SK-N-SH (cell line): ENCODE measurements around the gene NARS2. TPM values are rescaled to one million over a fixed set of nuclear protein-coding genes. Genes with fewer than 3 reads are reported as not detected.
"Not testable (repeated sequence)": the region's sequence is repeated elsewhere in the genome, so short reads cannot be mapped to it uniquely, and the experiment has no call there.

Experiments
- CTCF ChIA-PET: fragments of 300-600, 350-600 bp; formaldehyde crosslinking; extraction: SDS; loops from one replicate; lab custom pipeline; 2021; lab: Yijun Ruan, JAX
- POLR2A ChIA-PET: fragments of 350-600 bp; sonication (Branson Sonifier 250); formaldehyde crosslinking; extraction: SDS; loops from one replicate; lab custom pipeline; 2020; ENCODE audit warnings: antibody characterized with exemption, inconsistent platforms; lab: Yijun Ruan, JAX
- DNase-seq: peaks from one replicate; pipeline ENCODE4 v3.0.0; 2012
- H2AFZ ChIP-seq: fragments of 200-600 bp; sonication (generic); 2 replicates; pipeline ENCODE4 v1.8.1; 2016; ENCODE audit warnings: antibody characterized with exemption, mild to moderate bottlenecking, low read depth
- H3F3A ChIP-seq: fragments of 200-600 bp; sonication (generic); replicated peaks from 2 replicates; pipeline ENCODE3; 2016; ENCODE audit warnings: antibody characterized with exemption, mild to moderate bottlenecking; ENCODE audit not compliant: insufficient read depth
- H3K27ac ChIP-seq, 2 experiments: fragments of 200-500 bp in 1 of 2; fragments of 200-600 bp in 1 of 2; sonication (Bioruptor generic) in 1 of 2; sonication (generic), shearing (Covaris generic) in 1 of 2; 2 replicates each; pipeline versions ENCODE4 v1.5.1 to v1.6.1; 2014 to 2016; ENCODE audit warnings: low read depth in 2 of 2, inconsistent platforms in 1 of 2, low read length in 1 of 2, mild to moderate bottlenecking in 1 of 2, mixed read lengths in 1 of 2
- H3K27me3 ChIP-seq: fragments of 200-600 bp; sonication (generic), shearing (Covaris generic); 2 replicates; pipeline ENCODE4 v1.6.1; 2016; ENCODE audit warnings: mixed run types; ENCODE audit not compliant: insufficient read depth
- H3K36me3 ChIP-seq, 2 experiments: fragments of 200-500 bp in 1 of 2; fragments of 200-600 bp in 1 of 2; sonication (Bioruptor generic) in 1 of 2; sonication (generic) in 1 of 2; replicated peaks in 1 of 2; 2 replicates each; pipeline versions ENCODE3 to v1.5.1; 2014 to 2016; ENCODE audit warnings: low read length in 1 of 2, mild to moderate bottlenecking in 1 of 2; ENCODE audit not compliant: insufficient read depth in 2 of 2, control insufficient read depth in 1 of 2
- H3K4me1 ChIP-seq, 2 experiments: fragments of 200-500 bp in 1 of 2; fragments of 200-600 bp in 1 of 2; sonication (Bioruptor generic) in 1 of 2; sonication (generic), shearing (Covaris generic) in 1 of 2; 2 replicates each; pipeline versions ENCODE4 v1.5.1 to v1.6.1; 2014 to 2016; ENCODE audit warnings: low read depth in 1 of 2, low read length in 1 of 2, mixed run types in 1 of 2; ENCODE audit not compliant: insufficient read depth in 2 of 2, control insufficient read depth in 1 of 2
- H3K4me2 ChIP-seq: fragments of 200-600 bp; sonication (generic), shearing (Covaris generic); 2 replicates; pipeline ENCODE4 v1.6.1; 2017; ENCODE audit warnings: mixed run types
- H3K4me3 ChIP-seq, 2 experiments: fragments of 200-500 bp in 1 of 2; fragments of 200-600 bp in 1 of 2; sonication (Bioruptor generic) in 1 of 2; sonication (generic), shearing (Covaris generic) in 1 of 2; 2 replicates each; pipeline versions ENCODE4 v1.5.1 to v1.8.1; 2014 to 2016; ENCODE audit warnings: low read depth in 2 of 2, inconsistent platforms in 1 of 2, low read length in 1 of 2, mild to moderate bottlenecking in 1 of 2, mixed read lengths in 1 of 2, moderate library complexity in 1 of 2
- H3K79me2 ChIP-seq: fragments of 200-600 bp; sonication (generic); 2 replicates; pipeline ENCODE4 v1.8.1; 2017; ENCODE audit warnings: mild to moderate bottlenecking; ENCODE audit not compliant: insufficient read depth
- H3K9ac ChIP-seq: fragments of 200-600 bp; sonication (generic); 2 replicates; pipeline ENCODE4 v1.6.1; 2017; ENCODE audit warnings: mixed run types
- H3K9me2 ChIP-seq: fragments of 200-600 bp; sonication (generic); 2 replicates; pipeline ENCODE4 v1.6.1; 2017; ENCODE audit warnings: mixed run types
- H3K9me3 ChIP-seq: fragments of 200-600 bp; sonication (generic); 2 replicates; pipeline ENCODE4 v1.6.1; 2017; ENCODE audit warnings: mixed run types, mild to moderate bottlenecking, moderate library complexity
- H4K20me1 ChIP-seq: fragments of 200-600 bp; sonication (generic); 2 replicates; pipeline ENCODE4 v1.6.1; 2017; ENCODE audit warnings: mild to moderate bottlenecking, mixed run types; ENCODE audit not compliant: insufficient read depth
- CHD2 ChIP-seq: fragments of 150-350 bp; IDR thresholded peaks from 2 replicates; pipeline ENCODE4 v1.6.1; 2018; ENCODE audit warnings: low read length; ENCODE audit not compliant: partially characterized antibody
- ELF1 ChIP-seq: IDR thresholded peaks from 2 replicates; pipeline ENCODE4 v1.4.0; 2012
- EP300 ChIP-seq, 2 experiments: IDR thresholded peaks; 2 replicates each; pipeline versions ENCODE4 v1.4.0 to v1.6.1; 2012; ENCODE audit warnings: borderline replicate concordance in 1 of 2, low read depth in 1 of 2, low read length in 1 of 2
- FOXJ3 ChIP-seq: sonication (generic); formaldehyde crosslinking; IDR thresholded peaks from 2 replicates; pipeline ENCODE4 v1.5.1; 2020; ENCODE audit warnings: mild to moderate bottlenecking, missing genetic modification reagents
- GATA2 ChIP-seq: sonication (generic); formaldehyde crosslinking; IDR thresholded peaks from 2 replicates; pipeline ENCODE4 v1.5.0; 2020; ENCODE audit warnings: mild to moderate bottlenecking, missing genetic modification reagents
- JUND ChIP-seq: IDR thresholded peaks from 2 replicates; pipeline ENCODE4 v1.4.0; 2012
- NRF1 ChIP-seq: IDR thresholded peaks from 2 replicates; pipeline ENCODE4 v1.6.1; 2012; ENCODE audit warnings: low read depth, mild to moderate bottlenecking, low read length
- TAF1 ChIP-seq: IDR thresholded peaks from 2 replicates; pipeline ENCODE4 v1.6.1; 2012; ENCODE audit warnings: low read depth, mild to moderate bottlenecking, low read length, moderate library complexity, borderline replicate concordance
- WGBS: methylation state at CpG from one replicate; pipeline ENCODE4 v1.1.6; 2017; ENCODE audit warnings: low lambda C conversion rate; 5-methylcytosine and 5-hydroxymethylcytosine counted together
- polyA plus RNA-seq, 3 experiments: library from polyadenylated mRNA; depleted of rRNA; stranded (reverse); fragments of >200 nt; gene quantifications; 2 replicates each; pipeline ENCODE4 v1.2.3, GENCODE V29; 2012
- TF ChIP-seq, protein P1 (sequence below): fragments of 150-350 bp; IDR thresholded peaks from 2 replicates; pipeline ENCODE4 v1.6.1; 2016; ENCODE audit warnings: mild to moderate bottlenecking, low read depth, low read length

The NARS2 gene
- polyA plus RNA-seq, 1 of the 3 experiments (the other 2 are of a cell fraction): 8.9 TPM

DNA sequence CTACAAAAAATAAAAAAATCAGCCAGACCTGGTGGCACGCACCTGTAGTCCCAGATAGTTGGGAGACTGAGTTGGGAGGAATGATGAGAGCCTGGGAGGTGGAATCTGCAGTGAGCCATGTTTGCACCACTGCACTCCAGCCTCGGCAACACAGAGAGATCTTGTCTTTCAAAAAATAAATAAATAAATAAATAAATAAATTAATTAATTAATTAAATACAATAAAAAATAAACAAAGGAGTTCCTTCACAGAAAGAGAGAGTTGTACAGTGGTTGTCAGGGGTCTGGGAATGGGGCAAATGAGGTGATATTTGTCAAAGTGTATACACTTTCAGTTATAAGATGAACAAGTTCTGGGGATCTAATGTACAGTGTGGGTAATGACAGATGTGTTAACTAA lies 107.3 kb downstream of the NARS2 start:
- H3K9me2 ChIP-seq: no peaks in the 10 kb centered on the region
- no peak for DNase-seq
- no peaks in the 10 kb centered on the region for H3F3A ChIP-seq
- no peak overlapping the region for H3K9ac ChIP-seq
- TF ChIP-seq CHD2: no peak
- TF ChIP-seq ELF1: no peak
- TF ChIP-seq, protein P1, sequence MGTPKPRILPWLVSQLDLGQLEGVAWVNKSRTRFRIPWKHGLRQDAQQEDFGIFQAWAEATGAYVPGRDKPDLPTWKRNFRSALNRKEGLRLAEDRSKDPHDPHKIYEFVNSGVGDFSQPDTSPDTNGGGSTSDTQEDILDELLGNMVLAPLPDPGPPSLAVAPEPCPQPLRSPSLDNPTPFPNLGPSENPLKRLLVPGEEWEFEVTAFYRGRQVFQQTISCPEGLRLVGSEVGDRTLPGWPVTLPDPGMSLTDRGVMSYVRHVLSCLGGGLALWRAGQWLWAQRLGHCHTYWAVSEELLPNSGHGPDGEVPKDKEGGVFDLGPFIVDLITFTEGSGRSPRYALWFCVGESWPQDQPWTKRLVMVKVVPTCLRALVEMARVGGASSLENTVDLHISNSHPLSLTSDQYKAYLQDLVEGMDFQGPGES: no peak
- TF ChIP-seq GATA2 (CRISPR knock-in tag): no peak
- TF ChIP-seq NRF1: no peak
- no peak for TF ChIP-seq FOXJ3 (CRISPR knock-in tag)
- no peak for TF ChIP-seq JUND
- H3K4me2 ChIP-seq: no peak overlapping the region
- no peak overlapping the region for H3K27ac ChIP-seq
- no peaks in the 10 kb centered on the region for H3K4me1 ChIP-seq
- POLR2A ChIA-PET: interaction anchor here (0.6 kb wide), 1 partner anchor 148 kb away, joined by 3 read pairs; no protein-coding TSS in a partner anchor
- no peaks in the 10 kb centered on the region for H4K20me1 ChIP-seq
- H2AFZ ChIP-seq: no peak overlapping the region
- H3K9me3 ChIP-seq: no peaks in the 10 kb centered on the region
- H3K27me3 ChIP-seq: no peaks in the 10 kb centered on the region
- peaks cover 3 to 7% of the 10 kb centered on the region in 2 experiments for H3K36me3 ChIP-seq
- no peak overlapping the region for H3K4me3 ChIP-seq
- 97% methylated on average over 2 of the region's 2 CpGs for WGBS
- H3K79me2 ChIP-seq: no peaks in the 10 kb centered on the region
- CTCF ChIA-PET: no interaction called here

DNA sequence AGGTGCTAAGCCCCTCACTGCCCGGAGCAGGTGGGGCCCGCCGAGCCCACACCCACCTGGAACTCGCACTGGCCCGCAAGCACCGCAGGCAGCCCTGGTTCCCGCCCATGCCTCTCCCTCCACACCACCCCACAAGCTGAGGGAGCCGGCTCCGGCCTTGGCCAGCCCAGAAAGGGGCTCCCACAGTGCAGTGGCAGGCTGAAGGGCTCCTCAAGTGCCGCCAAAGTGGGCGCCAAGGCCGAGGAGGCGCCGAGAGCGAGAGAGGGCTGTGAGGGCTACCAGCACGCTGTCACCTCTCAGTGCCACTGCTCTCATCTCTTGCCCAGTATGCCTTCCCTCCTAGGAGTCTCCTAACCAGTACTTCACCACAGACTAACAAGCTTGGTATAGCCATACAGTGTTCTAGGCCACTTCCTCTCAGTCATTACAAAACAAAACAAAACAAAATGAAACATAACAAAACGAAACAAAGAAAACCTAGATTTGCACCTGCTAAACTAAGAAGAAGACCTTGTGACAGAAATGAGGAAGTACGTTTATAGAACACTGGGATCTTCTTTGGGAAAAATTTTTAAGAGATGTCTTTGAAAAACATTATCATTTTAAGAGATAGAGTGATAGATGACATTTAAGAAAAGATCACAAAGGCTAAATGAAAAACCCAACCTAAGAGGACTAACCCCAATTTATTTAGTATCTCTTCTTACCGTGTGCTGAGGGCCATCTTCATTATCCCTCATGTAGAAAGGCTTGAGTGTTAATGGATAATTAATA lies 109.3 kb downstream of the NARS2 start:
- H3K36me3 ChIP-seq: peaks cover 3 to 7% of the 10 kb centered on the region in 2 experiments

DNA sequence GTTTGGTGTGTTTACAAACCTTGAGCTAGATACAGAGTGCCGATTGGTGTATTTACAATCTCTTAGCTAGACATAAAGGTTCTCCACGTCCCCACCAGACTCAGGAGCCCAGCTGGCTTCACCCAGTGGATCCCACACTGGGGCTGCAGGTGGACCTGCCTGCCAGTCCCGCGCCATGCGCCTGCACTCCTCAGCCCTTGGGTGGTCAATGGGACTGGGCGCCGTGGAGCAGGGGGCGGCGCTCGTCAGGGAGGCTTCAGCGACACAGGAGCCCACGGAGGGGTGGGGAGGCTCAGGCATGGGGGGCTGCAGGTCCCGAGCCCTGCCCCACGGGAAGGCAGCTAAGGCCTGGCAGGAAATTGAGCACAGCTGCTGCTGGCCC lies 109.9 kb downstream of the NARS2 start:
- WGBS: 97% methylated on average over 6 of the region's 14 CpGs
- H3K4me3 ChIP-seq, DNase-seq, H3K9me3 ChIP-seq, H3K9ac ChIP-seq, H3K27ac ChIP-seq, H3K9me2 ChIP-seq, H3K79me2 ChIP-seq, H3K4me2 ChIP-seq, H3K27me3 ChIP-seq, H3K36me3 ChIP-seq, H4K20me1 ChIP-seq, POLR2A ChIA-PET, CTCF ChIA-PET, H2AFZ ChIP-seq: not testable (repeated sequence)
- H3F3A ChIP-seq: peaks cover 15% of the 10 kb centered on the region
- peaks cover 0 to 15% of the 10 kb centered on the region in 2 experiments; a peak in 2 of 4 replicates for H3K4me1 ChIP-seq

More for the DNA sequence above, 109.3 kb downstream of the NARS2 start:
- H3K9ac ChIP-seq: no peak overlapping the region
- H3K4me1 ChIP-seq: peaks cover 0 to 9% of the 10 kb centered on the region in 2 experiments; a peak in 2 of 4 replicates
- TF ChIP-seq TAF1 (no peak), EP300 (IDR thresholded peaks at IDR 0.05; ENCODE audit: borderline replicate concordance in 1 of 2, low read depth in 1 of 2, low read length in 1 of 2) (no peak)
- H3K4me2 ChIP-seq: no peak overlapping the region
- WGBS: 93% methylated on average over 10 of the region's 19 CpGs
- ChIA-PET CTCF (no interaction called here), POLR2A (no interaction called here)
- H2AFZ ChIP-seq: no peak overlapping the region
- H3K27me3 ChIP-seq: no peaks in the 10 kb centered on the region
- H3F3A ChIP-seq: peaks cover 13% of the 10 kb centered on the region
- no peaks in the 10 kb centered on the region for H3K9me3 ChIP-seq
- no peak overlapping the region for H3K27ac ChIP-seq
- no peak overlapping the region for H3K4me3 ChIP-seq
- no peaks in the 10 kb centered on the region for H3K79me2 ChIP-seq
- DNase-seq: no peak
- no peaks in the 10 kb centered on the region for H3K9me2 ChIP-seq
- no peaks in the 10 kb centered on the region for H4K20me1 ChIP-seq
